ENCODE measurements around the gene KCNAB1.

The KCNAB1 gene

DNA sequence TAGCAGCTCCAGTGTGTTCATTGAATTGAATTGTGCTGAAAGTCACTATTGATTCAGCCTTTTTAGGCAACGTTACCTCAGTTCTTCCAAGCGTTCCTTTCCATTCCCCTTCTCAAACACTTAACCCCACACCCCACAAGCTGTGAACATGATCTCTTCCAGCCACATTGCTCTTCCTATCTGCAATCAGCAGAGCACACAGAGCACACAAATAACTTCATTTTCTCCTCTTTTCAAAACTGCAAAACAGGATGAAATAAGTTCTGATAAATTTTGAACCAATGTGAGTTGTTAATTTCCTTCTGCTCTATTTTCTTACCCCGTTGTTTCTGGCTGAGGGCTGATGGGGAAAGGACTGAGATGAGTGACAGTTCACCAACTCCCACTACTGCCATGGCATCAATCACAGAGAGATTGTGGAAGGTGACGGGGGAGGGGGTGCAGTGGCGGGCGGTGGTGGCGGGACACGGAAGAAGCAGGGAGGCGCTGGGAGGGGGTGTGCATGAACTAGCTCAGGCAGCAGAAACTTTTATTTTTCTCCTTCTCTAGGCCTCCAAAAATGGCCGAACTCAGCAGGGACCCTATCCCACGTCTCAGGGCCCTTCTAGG is 287.3 kb downstream of the KCNAB1 start:
- no peak for TF ChIP-seq CTCF (IDR thresholded peaks at IDR 0.05)

DNA sequence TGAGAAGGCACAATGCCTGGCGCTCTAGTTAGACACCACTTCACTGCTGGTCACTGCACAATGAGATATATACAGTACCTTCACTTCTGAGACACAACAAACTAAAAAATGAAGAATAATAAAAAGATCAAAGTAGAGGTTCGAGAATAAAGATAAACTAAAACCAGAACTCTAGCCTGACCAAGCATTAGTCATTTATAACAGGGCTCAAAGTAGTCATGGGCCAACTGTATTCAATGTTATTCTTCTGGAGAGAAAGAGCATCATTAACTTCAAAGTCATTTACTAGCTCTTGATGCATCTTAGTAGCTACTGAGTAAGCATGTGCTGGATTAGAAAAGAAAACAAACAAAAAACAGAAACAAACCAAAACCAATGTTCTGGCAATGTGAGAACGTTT is 289.3 kb downstream of the KCNAB1 start:
- TF ChIP-seq CTCF (IDR thresholded peaks at IDR 0.05): no peak

DNA sequence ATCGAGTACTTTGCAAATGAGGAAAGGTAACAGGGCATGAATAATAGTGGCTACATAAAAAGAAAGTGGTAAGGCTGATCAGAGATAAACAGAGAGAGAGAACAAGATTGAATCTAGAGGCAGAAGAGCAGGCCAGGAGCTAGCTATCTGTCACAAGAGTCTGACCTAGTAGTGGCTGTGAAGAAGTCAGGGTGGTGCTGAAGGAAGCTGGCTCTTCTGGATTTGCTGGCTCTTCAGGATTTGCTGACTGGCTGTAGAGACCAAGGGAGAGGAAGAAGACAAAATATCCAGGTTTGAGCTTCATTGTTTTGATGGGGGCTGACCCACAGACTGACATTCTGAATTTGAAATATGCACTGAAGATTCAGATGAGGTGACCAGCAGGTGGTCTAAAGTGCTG is 292.2 kb downstream of the KCNAB1 start:
- no peak for TF ChIP-seq CTCF (IDR thresholded peaks at IDR 0.05)

- TF ChIP-seq CTCF (IDR thresholded peaks at IDR 0.05): no peak
Measured at GRCh38 chr3:156413293-156413892, 293.0 kb downstream of the KCNAB1 start.

GRCh38 chr3:156416846-156417558 is 296.6 kb downstream of the KCNAB1 start:
- no peak for TF ChIP-seq CTCF (IDR thresholded peaks at IDR 0.05)

DNA sequence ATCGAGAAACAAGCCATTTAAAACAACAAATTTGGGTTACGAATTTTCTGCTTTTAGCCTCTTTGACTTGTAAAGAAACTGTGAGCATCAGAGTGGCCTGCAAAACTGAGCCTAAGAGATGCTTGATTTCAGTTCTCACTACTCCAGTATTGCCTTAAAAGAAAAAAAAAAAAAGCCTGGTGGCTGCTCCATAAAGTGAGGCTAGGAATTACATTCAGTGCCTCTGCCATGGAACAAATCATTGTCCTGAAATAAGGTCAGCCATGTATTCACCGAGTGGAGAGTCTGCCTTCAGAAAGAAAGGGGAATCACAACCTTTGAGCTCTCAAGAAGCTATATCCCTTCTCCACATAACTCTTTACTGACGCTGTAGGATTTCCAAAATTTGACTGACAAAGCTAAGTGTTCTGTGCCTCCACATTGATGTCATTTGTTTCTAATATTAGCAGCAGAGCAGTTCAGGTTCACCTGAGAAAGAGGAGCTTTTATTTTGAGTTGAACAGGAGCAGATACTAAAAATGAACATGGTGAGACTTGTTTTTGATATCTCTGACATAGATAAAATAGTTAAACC is 297.3 kb downstream of the KCNAB1 start:
- TF ChIP-seq CTCF (IDR thresholded peaks at IDR 0.05): no peak

- no peak for TF ChIP-seq CTCF (IDR thresholded peaks at IDR 0.05)
Measured at GRCh38 chr3:156418428-156418827, 298.1 kb downstream of the KCNAB1 start.
